RWPE2 (cell line): ENCODE measurements around the gene ENOX1.

Experiments
- ATAC-seq: fragments of 200-7000 bp; cut with Tn5 transposase; 3 replicates; pipeline ENCODE4 v1.9.1; 2021; ENCODE audit warnings: low read depth
- DNase-seq: peaks from one replicate; pipeline ENCODE4 v3.0.0-alpha.2; 2020; ENCODE audit warnings: low spot score
- H3K27ac ChIP-seq: fragments of 450-650 bp; 2 replicates; pipeline ENCODE4 v1.5.1; 2017; ENCODE audit warnings: mild to moderate bottlenecking; ENCODE audit not compliant: poor library complexity, severe bottlenecking
- H3K27me3 ChIP-seq: fragments of 250-450 bp; sonication (Bioruptor Pico); 2 replicates; pipeline ENCODE4 v1.5.1; 2021; ENCODE audit warnings: mild to moderate bottlenecking, moderate library complexity; ENCODE audit not compliant: insufficient read depth, poor library complexity, severe bottlenecking
- H3K36me3 ChIP-seq: fragments of 250-450 bp; sonication (Bioruptor Pico); 2 replicates; pipeline ENCODE4 v1.5.1; 2020; ENCODE audit warnings: low read depth, mild to moderate bottlenecking, moderate library complexity
- H3K4me1 ChIP-seq: fragments of 250-450 bp; sonication (Bioruptor Pico); 2 replicates; pipeline ENCODE4 v1.5.1; 2021; ENCODE audit warnings: mild to moderate bottlenecking, moderate library complexity; ENCODE audit not compliant: insufficient read depth, poor library complexity, severe bottlenecking
- H3K4me3 ChIP-seq: fragments of 250-450 bp; sonication (Bioruptor Pico); 2 replicates; pipeline ENCODE4 v1.5.1; 2021; ENCODE audit warnings: mild to moderate bottlenecking, moderate library complexity; ENCODE audit not compliant: severe bottlenecking
- H3K9me3 ChIP-seq: fragments of 250-450 bp; sonication (Bioruptor Pico); 2 replicates; pipeline ENCODE4 v1.5.1; 2021; ENCODE audit warnings: mild to moderate bottlenecking, moderate library complexity; ENCODE audit not compliant: severe bottlenecking
- CTCF ChIP-seq: fragments of 450-650 bp; IDR thresholded peaks from one replicate; pipeline ENCODE4 v1.5.1; 2017; ENCODE audit warnings: mild to moderate bottlenecking, moderate library complexity; ENCODE audit not compliant: poor library complexity, severe bottlenecking

The ENOX1 gene

DNA sequence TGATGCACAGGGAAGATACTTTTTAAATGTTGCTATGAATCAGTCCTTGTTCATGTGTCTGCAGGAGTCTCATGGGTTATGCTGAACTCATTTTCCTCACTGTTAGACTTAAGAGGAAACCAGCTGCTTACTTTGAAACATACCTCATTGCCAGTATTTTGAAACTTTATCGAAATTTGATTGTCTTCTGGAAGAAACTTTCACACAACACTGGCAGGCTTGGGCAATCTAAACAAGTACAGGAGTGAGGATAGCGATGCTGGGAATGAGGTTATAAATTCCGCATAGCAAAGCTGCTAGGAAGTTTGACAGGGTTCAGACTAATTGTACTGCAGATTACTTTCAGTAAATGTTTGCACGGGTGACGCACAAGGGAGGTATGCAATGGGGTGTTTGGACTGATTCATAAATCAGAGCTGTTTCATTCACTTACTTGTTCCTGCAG lies 517.7 kb downstream of the ENOX1 start:
- ATAC-seq, result peak; percentile 95
- Histone ChIP-seq H3K9me3 (no peaks in the 10 kb centered on the region), H3K36me3 (no peaks in the 10 kb centered on the region), H3K27ac (peak overlapping the region; percentile 99), H3K27me3 (no peaks in the 10 kb centered on the region), H3K4me1 (peaks cover 32% of the 10 kb centered on the region), H3K4me3 (no peak overlapping the region)
- DNase-seq, result peak; percentile 82
- no peak for TF ChIP-seq CTCF

DNA sequence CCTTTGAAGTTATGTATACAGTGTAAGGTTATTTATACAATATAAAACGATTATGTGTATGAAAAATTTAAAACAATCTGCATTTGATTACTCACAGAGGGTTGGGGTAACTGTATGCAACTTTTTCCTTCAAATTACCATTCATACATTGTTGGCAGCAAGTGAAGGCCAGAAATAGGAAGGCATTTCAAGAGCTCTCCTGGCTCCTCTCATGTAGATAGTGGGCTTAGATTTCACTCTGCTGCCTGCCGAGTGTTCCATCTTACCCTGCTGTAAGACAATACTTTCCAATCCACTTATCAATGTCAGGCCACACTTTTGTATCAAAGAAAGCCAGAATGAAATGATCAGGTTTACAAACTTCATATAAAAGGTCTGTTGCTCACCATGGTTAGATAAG lies 518.1 kb downstream of the ENOX1 start:
- Histone ChIP-seq H3K36me3 (no peaks in the 10 kb centered on the region), H3K4me1 (peaks cover 32% of the 10 kb centered on the region), H3K9me3 (no peaks in the 10 kb centered on the region), H3K27ac (peak overlapping the region; percentile 99), H3K27me3 (no peaks in the 10 kb centered on the region), H3K4me3 (no peak overlapping the region)
- DNase-seq (no peak), ATAC-seq (no peak; the same call in 1 of the 3 replicates)
- no peak for TF ChIP-seq CTCF

GRCh38 chr13:43267916-43268315 lies 518.9 kb downstream of the ENOX1 start:
- DNase-seq, result no peak
- Histone ChIP-seq H3K27ac (peak overlapping the region; percentile 99), H3K4me1 (peaks cover 32% of the 10 kb centered on the region), H3K9me3 (no peaks in the 10 kb centered on the region), H3K4me3 (no peak overlapping the region), H3K36me3 (no peaks in the 10 kb centered on the region), H3K27me3 (no peaks in the 10 kb centered on the region)
- ATAC-seq, result no peak
- TF ChIP-seq CTCF, result no peak

- no peak for DNase-seq
- peaks cover 32% of the 10 kb centered on the region for H3K4me1 ChIP-seq
- no peaks in the 10 kb centered on the region for H3K9me3 ChIP-seq
- no peak for TF ChIP-seq CTCF
- H3K27me3 ChIP-seq, result no peaks in the 10 kb centered on the region
- no peaks in the 10 kb centered on the region for H3K36me3 ChIP-seq
- no peak for ATAC-seq
- H3K4me3 ChIP-seq, result no peak overlapping the region
- peak overlapping the region; percentile 99 for H3K27ac ChIP-seq
Observed at GRCh38 chr13:43266936-43267615, 519.7 kb downstream of the ENOX1 start.

DNA sequence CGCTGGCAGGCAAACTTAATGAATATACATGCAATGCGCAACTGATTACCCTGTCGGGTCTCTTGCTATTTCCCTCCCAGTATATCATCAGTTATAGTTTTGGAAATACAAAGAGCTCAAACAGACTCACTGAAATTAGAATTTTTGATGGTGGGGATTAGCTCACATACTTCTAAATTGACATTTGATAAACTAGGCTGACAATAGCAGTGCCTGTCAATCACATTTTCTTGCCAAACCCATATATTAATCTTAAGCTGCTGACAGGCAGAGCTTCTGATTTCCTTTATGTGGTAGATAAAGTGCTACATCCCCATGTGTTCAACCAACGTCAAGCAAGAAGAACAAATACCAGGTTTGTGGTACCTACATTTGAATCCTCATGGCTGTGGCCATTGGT lies 521.7 kb downstream of the ENOX1 start:
- peaks cover 25% of the 10 kb centered on the region for H3K4me1 ChIP-seq
- H3K4me3 ChIP-seq, result no peak overlapping the region
- H3K27ac ChIP-seq, result no peak overlapping the region
- ATAC-seq (no peak), DNase-seq (no peak)
- no peaks in the 10 kb centered on the region for H3K27me3 ChIP-seq
- H3K36me3 ChIP-seq, result no peaks in the 10 kb centered on the region
- TF ChIP-seq CTCF, result no peak
- no peaks in the 10 kb centered on the region for H3K9me3 ChIP-seq
